Fibroblast of skin of back (primary cell): ENCODE measurements around the gene KLRF2. TPM values are rescaled to one million over a fixed set of nuclear protein-coding genes. Genes with fewer than 3 reads are reported as not detected.
"Not testable (repeated sequence)": the region's sequence is repeated elsewhere in the genome, so short reads cannot be mapped to it uniquely, and the experiment has no call there.

Experiments used
- DNase-seq: peaks from one replicate; pipeline ENCODE4 v3.0.0-alpha.2; 2013
- polyA plus RNA-seq, 2 experiments: library from polyadenylated mRNA; unstranded; fragments of 120-200 nt; gene quantifications; one replicate each; pipeline ENCODE4 v1.2.1, GENCODE V29; 2013; ENCODE audit not compliant: insufficient read length in 2 of 2

KLRF2 gene
- not detected for polyA plus RNA-seq (2013, experiment 1 of 2; ENCODE audit: insufficient read length)
- polyA plus RNA-seq (2013, experiment 2 of 2; ENCODE audit: insufficient read length), result not detected

DNA sequence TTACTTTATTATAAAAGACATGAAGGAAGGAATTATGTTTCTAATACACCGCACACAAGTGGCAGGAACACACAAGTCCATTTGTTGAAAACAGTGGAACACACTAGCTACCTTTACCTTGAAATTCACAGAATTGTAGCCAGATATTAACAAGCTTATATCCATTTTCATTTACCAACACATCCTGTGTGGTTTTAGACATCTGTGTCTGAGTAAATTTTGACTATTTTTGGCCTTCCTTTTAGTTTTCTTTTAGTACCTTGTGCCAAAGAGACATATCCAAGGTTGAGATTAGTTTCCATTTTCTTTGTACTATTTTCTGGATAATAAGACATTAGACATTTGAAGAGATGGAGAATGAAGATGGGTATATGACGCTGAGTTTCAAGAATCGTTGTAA is at the start of gene KLRF2:
KLRF2 (plus strand) TSS at position 244 of the 400 bp plus-strand sequence; CDS start at position 351, 107 bp downstream.
- DNase-seq, result no peak

GRCh38 chr12:9831720-9832119 is 49.6 kb upstream of the KLRF2 start:
- DNase-seq, result no peak

DNA sequence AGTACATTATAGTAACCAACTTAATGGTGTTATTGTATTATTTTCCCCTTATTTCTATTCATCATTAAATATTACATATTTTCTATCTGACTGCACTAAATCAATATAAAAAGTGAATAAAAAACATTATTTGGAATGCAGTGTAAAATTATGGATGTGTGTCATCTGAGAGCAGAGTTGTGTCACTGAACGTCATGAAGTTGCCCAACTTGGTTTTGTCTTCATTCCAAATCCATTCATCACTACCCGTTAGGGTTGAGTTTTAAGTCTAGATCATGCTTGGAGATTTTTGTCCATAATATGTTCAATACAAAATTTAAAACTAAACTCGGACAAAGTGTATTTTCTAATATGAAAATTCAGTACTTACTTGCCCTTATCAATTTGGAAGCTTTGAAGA is 37.9 kb upstream of the KLRF2 start:
- no peak for DNase-seq

GRCh38 chr12:9848899-9849298 is 32.4 kb upstream of the KLRF2 start:
- no peak for DNase-seq

GRCh38 chr12:9851050-9851449 is 30.2 kb upstream of the KLRF2 start:
- no peak for DNase-seq

GRCh38 chr12:9851927-9852326 is 29.4 kb upstream of the KLRF2 start:
- DNase-seq, result no peak

- DNase-seq, result no peak
Measured at GRCh38 chr12:9856151-9856550, 25.1 kb upstream of the KLRF2 start.

- DNase-seq, result no peak
Measured at GRCh38 chr12:9856894-9857293, 24.4 kb upstream of the KLRF2 start.

- no peak for DNase-seq
Measured at GRCh38 chr12:9858135-9858534, 23.2 kb upstream of the KLRF2 start.

- no peak for DNase-seq
Measured at GRCh38 chr12:9864913-9865675, 16.2 kb upstream of the KLRF2 start.

GRCh38 chr12:9866860-9867269 is 14.4 kb upstream of the KLRF2 start:
- DNase-seq, result no peak

GRCh38 chr12:9867531-9867930 is 13.8 kb upstream of the KLRF2 start:
- DNase-seq, result no peak

GRCh38 chr12:9868311-9868801 is 12.9 kb upstream of the KLRF2 start:
- no peak for DNase-seq

GRCh38 chr12:9868951-9869306 is 12.4 kb upstream of the KLRF2 start:
- no peak for DNase-seq

- DNase-seq, result peak; percentile 53
Measured at GRCh38 chr12:9869307-9870161, 11.8 kb upstream of the KLRF2 start, which contains the start of gene CLEC2B. TSS of gene CLEC2B (minus strand) at chr12:9869354.

GRCh38 chr12:9870286-9870866 is 10.9 kb upstream of the KLRF2 start:
- no peak for DNase-seq

DNA sequence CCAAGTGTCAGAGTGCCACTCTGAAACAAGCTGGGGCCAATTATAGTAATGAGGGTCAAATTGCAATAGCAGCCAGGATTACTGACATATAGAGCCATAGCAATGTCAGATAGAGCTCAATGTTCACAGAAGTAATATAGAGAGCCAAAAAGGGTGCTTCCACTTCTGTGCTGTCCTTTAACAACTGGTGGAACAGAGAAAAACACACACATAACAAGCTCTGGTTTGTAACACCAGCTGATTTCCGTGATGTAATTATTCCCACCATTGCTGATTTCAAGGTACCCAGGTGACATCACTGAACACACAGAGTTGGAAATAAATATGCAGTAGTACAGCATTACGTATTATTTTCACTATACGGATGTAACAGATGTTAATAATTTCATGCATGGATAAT is 9.1 kb upstream of the KLRF2 start:
- DNase-seq, result no peak

DNA sequence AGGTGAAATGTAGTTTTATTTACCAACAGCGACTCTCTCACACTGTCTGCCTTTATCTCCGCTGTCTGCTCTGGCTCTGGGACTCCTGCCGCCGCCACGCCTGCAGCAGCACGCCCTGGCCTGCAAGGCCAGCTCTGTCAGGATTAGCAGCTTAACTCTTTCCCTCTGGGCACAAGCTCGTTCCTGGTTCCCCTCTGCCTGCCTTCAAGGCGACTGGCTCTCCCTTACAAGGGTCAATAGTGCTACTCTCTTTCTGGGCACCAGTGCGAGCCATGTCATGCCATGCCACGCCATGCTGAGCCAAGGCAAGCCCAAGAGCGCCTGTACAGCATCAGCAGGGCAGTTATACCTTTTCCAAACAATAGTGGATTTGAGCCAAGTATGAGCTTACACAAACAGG is 8.5 kb upstream of the KLRF2 start:
- DNase-seq, result no peak

GRCh38 chr12:9876120-9876519 is 5.2 kb upstream of the KLRF2 start:
- DNase-seq, result not testable (repeated sequence)

- no peak for DNase-seq
Measured at GRCh38 chr12:9880532-9881078, 684 bp upstream of the KLRF2 start.

GRCh38 chr12:9881988-9882387 is 699 bp downstream of the KLRF2 start:
- no peak for DNase-seq

- no peak for DNase-seq
Measured at GRCh38 chr12:9883175-9883574, 1.9 kb downstream of the KLRF2 start.
